Stomach (tissue), 4 donors: Measurements from ENCODE around the gene FGGY.

ENCODE experiments used
- CTCF ChIP-seq, 7 experiments: fragments of 450-650 bp in 4 of 7; fragments of 200-600 bp in 3 of 7; sonication (generic) in 3 of 7; IDR thresholded peaks; one replicate each; pipeline ENCODE4 v1.5.1; 2016 to 2019; ENCODE audit warnings: antibody characterized with exemption in 7 of 7, control low read depth in 2 of 7, mild to moderate bottlenecking in 1 of 7
- EP300 ChIP-seq: sonication (generic); formaldehyde crosslinking; IDR thresholded peaks from one replicate; pipeline ENCODE4 v1.6.1; 2017; ENCODE audit warnings: antibody characterized with exemption
- POLR2A ChIP-seq, 4 donors: fragments of 450-650 bp; IDR thresholded peaks; one replicate each; pipeline ENCODE4 v1.6.1; 2016; ENCODE audit warnings: antibody characterized with exemption in 4 of 4, control low read depth in 2 of 4, mild to moderate bottlenecking in 1 of 4, moderate library complexity in 1 of 4
- POLR2AphosphoS5 ChIP-seq, 3 donors: sonication (generic); formaldehyde crosslinking; IDR thresholded peaks; one replicate each; pipeline ENCODE4 v1.6.1; 2016; ENCODE audit warnings: antibody characterized with exemption in 3 of 3

- no peak for TF ChIP-seq CTCF (IDR thresholded peaks at IDR 0.05)
- TF ChIP-seq POLR2A (IDR thresholded peaks at IDR 0.05), result no peak
- TF ChIP-seq POLR2AphosphoS5 (IDR thresholded peaks at IDR 0.05), result no peak
- TF ChIP-seq EP300, result no peak
Observed at GRCh38 chr1:59666106-59666505, 369.2 kb downstream of the FGGY start.
